Fibroblast of lung (primary cell): ENCODE data around the gene SNRPA. TPM values are rescaled to one million over a fixed set of nuclear protein-coding genes. Genes with fewer than 3 reads are reported as not detected.

Experiments
- DNase-seq, 2 donors: peaks; one replicate each; pipeline versions ENCODE4 v3.0.0 to v3.0.0-alpha.2; 2010; ENCODE audit warnings: low read depth in 2 of 2
- H2AFZ ChIP-seq: 2 replicates; pipeline ENCODE4 v1.5.1; 2012; ENCODE audit warnings: low read length, control low read depth, inconsistent platforms
- H3K27ac ChIP-seq: 2 replicates; pipeline ENCODE4 v1.5.1; 2011; ENCODE audit warnings: low read length, control low read depth; ENCODE audit not compliant: insufficient read depth
- H3K27me3 ChIP-seq: 2 replicates; pipeline ENCODE4 v1.5.1; 2011; ENCODE audit warnings: mild to moderate bottlenecking, low read length; ENCODE audit not compliant: control insufficient read depth, insufficient read depth
- H3K36me3 ChIP-seq: 2 replicates; pipeline ENCODE4 v1.5.1; 2011; ENCODE audit warnings: low read length; ENCODE audit not compliant: control insufficient read depth, insufficient read depth
- H3K4me1 ChIP-seq: 2 replicates; pipeline ENCODE4 v1.5.1; 2011; ENCODE audit warnings: low read length; ENCODE audit not compliant: control insufficient read depth, insufficient read depth; ENCODE audit errors: extremely low read depth
- H3K4me2 ChIP-seq: 2 replicates; pipeline ENCODE4 v1.5.1; 2011; ENCODE audit warnings: low read length, control low read depth; ENCODE audit not compliant: insufficient read depth; ENCODE audit errors: extremely low read depth
- H3K4me3 ChIP-seq, 4 experiments: fragments of 200-600 bp in 1 of 4; sonication (generic) in 1 of 4; replicated peaks in 1 of 4; 2 replicates each; pipeline ENCODE4 v1.5.1; 2011 to 2016; ENCODE audit warnings: low read length in 4 of 4, low read depth in 3 of 4, mild to moderate bottlenecking in 3 of 4, control low read depth in 2 of 4, inconsistent platforms in 1 of 4, mixed read lengths in 1 of 4; ENCODE audit not compliant: insufficient read depth in 1 of 4; ENCODE audit errors: control extremely low read depth in 1 of 4
- H3K79me2 ChIP-seq: 2 replicates; pipeline ENCODE4 v1.5.1; 2012; ENCODE audit warnings: mild to moderate bottlenecking, low read length, inconsistent platforms; ENCODE audit not compliant: control insufficient read depth, insufficient read depth
- H3K9ac ChIP-seq: 2 replicates; pipeline ENCODE4 v1.5.1; 2011; ENCODE audit warnings: mild to moderate bottlenecking, low read length, control low read depth; ENCODE audit not compliant: insufficient read depth
- H3K9me3 ChIP-seq: 2 replicates; pipeline ENCODE4 v1.5.1; 2012; ENCODE audit warnings: low read depth, low read length; ENCODE audit not compliant: control insufficient read depth, insufficient read depth
- H4K20me1 ChIP-seq: 2 replicates; pipeline ENCODE4 v1.5.1; 2011; ENCODE audit warnings: low read length; ENCODE audit not compliant: control insufficient read depth, insufficient read depth; ENCODE audit errors: extremely low read depth
- CTCF ChIP-seq, 2 donors: IDR thresholded peaks in 1 of 2; conservative IDR thresholded peaks in 1 of 2; 1 replicate in 1 of 2; 2 replicates in 1 of 2; pipeline ENCODE4 v1.5.1; 2011 to 2012; ENCODE audit warnings: low read length in 2 of 2, control low read depth in 1 of 2, inconsistent platforms in 1 of 2, low read depth in 1 of 2, mild to moderate bottlenecking in 1 of 2
- EZH2 ChIP-seq: IDR thresholded peaks from 2 replicates; pipeline ENCODE4 v1.5.1; 2012; ENCODE audit warnings: low read length, control low read depth, mild to moderate bottlenecking; ENCODE audit errors: missing control alignments
- polyA plus RNA-seq, 2 donors: library from polyadenylated mRNA; depleted of rRNA in 1 of 2; stranded (reverse) in 1 of 2; unstranded in 1 of 2; fragments of >200 nt; gene quantifications; 2 replicates each; pipeline ENCODE4 v1.2.1, GENCODE V29; 2011 to 2012; ENCODE audit warnings: missing spikeins in 1 of 2
- total RNA-seq: library from RNA; depleted of rRNA; stranded (reverse); fragments of >200 nt; gene quantifications from 2 replicates; pipeline ENCODE4 v1.2.1, GENCODE V29; 2014

The SNRPA gene
- total and polyA plus RNA-seq, 2 donors (not counting 1 experiment from before 2014, with no cell fraction given) = 41.9 to 74.4 TPM

GRCh38 chr19:40798683-40799557, 47.9 kb downstream of the SNRPA start, which contains the start of gene EGLN2:
EGLN2 (plus strand) TSS chr19:40799191; CDS start chr19:40800573, 1,382 bp downstream.
- no peak for TF ChIP-seq CTCF (conservative IDR thresholded peaks at IDR 0.05 in 1 of 2, IDR thresholded peaks at IDR 0.05 in 1 of 2; ENCODE audit: low read depth in 1 of 2, low read length in 2 of 2)
- TF ChIP-seq EZH2 = no peak

GRCh38 chr19:40799558-40800338, 48.7 kb downstream of the SNRPA start:
- peaks cover 20% of the 10 kb centered on the region for H3K36me3 ChIP-seq
- H3K9ac ChIP-seq = peak overlapping the region; percentile 79
- no peak overlapping the region for H2AFZ ChIP-seq
- DNase-seq = no peak
- TF ChIP-seq EZH2 = no peak
- H3K4me3 ChIP-seq = peak overlapping the region; percentile 71 to 83 (median 80)
- peaks cover 53% of the 10 kb centered on the region for H3K79me2 ChIP-seq
- peaks cover 39% of the 10 kb centered on the region for H3K4me1 ChIP-seq
- H3K4me2 ChIP-seq = peak overlapping the region; percentile 92
- H4K20me1 ChIP-seq = peaks cover 4% of the 10 kb centered on the region
- no peaks in the 10 kb centered on the region for H3K27me3 ChIP-seq
- peak overlapping the region; percentile 67 for H3K27ac ChIP-seq
- H3K9me3 ChIP-seq = no peaks in the 10 kb centered on the region

More at GRCh38 chr19:40798683-40799557, 47.9 kb downstream of the SNRPA start, which contains the start of gene EGLN2:
- H3K27ac ChIP-seq = peak within 1 kb of the TSS; percentile 67
- H3K9ac ChIP-seq = peak within 1 kb of the TSS; percentile 79
- H3K4me3 ChIP-seq = peak within 1 kb of the TSS; percentile 79 to 83 (median 80)
- H3K9me3 ChIP-seq = no peaks in the 10 kb centered on the region
- H4K20me1 ChIP-seq = peaks cover 4% of the 10 kb centered on the region
- H3K36me3 ChIP-seq = peaks cover 18% of the 10 kb centered on the region
- peak within 1 kb of the TSS; percentile 92 for H3K4me2 ChIP-seq
- peaks cover 35% of the 10 kb centered on the region for H3K4me1 ChIP-seq
- peak; percentile 100 for DNase-seq
- peak within 1 kb of the TSS; percentile 80 for H2AFZ ChIP-seq
- no peaks in the 10 kb centered on the region for H3K27me3 ChIP-seq
- H3K79me2 ChIP-seq = peaks cover 45% of the 10 kb centered on the region

DNA sequence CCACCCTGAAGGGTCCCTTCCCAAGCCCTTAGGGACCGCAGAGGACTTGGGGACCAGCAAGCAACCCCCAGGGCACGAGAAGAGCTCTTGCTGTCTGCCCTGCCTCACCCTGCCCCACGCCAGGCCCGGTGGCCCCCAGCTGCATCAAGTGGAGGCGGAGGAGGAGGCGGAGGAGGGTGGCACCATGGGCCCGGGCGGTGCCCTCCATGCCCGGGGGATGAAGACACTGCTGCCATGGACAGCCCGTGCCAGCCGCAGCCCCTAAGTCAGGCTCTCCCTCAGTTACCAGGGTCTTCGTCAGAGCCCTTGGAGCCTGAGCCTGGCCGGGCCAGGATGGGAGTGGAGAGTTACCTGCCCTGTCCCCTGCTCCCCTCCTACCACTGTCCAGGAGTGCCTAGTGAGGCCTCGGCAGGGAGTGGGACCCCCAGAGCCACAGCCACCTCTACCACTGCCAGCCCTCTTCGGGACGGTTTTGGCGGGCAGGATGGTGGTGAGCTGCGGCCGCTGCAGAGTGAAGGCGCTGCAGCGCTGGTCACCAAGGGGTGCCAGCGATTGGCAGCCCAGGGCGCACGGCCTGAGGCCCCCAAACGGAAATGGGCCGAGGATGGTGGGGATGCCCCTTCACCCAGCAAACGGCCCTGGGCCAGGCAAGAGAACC, 49.5 kb downstream of the SNRPA start:
- H3K9ac ChIP-seq = no peak overlapping the region
- H3K4me3 ChIP-seq = peak overlapping the region; percentile 71 to 83 (median 80)
- H3K4me1 ChIP-seq = peaks cover 41% of the 10 kb centered on the region
- H3K79me2 ChIP-seq = peaks cover 60% of the 10 kb centered on the region
- peaks cover 22% of the 10 kb centered on the region for H3K36me3 ChIP-seq
- no peak for TF ChIP-seq CTCF (conservative IDR thresholded peaks at IDR 0.05 in 1 of 2, IDR thresholded peaks at IDR 0.05 in 1 of 2; ENCODE audit: low read depth in 1 of 2, low read length in 2 of 2)
- no peak for DNase-seq
- H3K9me3 ChIP-seq = no peaks in the 10 kb centered on the region
- H2AFZ ChIP-seq = no peak overlapping the region
- H4K20me1 ChIP-seq = peaks cover 4% of the 10 kb centered on the region
- H3K27me3 ChIP-seq = no peaks in the 10 kb centered on the region
- peak overlapping the region; percentile 92 for H3K4me2 ChIP-seq
- H3K27ac ChIP-seq = peak overlapping the region; percentile 67
